Tibial artery (tissue), 4 donors: ENCODE measurements around the gene PHACTR1.

Experiments used
- DNase-seq, 2 donors: peaks; one replicate each; pipeline ENCODE4 v3.0.0-alpha.2; 2019
- H3K27ac ChIP-seq, 2 donors: fragments of 200-600 bp; sonication (generic) in 1 of 2; 1 replicate in 1 of 2; 2 replicates in 1 of 2; pipeline ENCODE4 v1.5.1; 2018 to 2019; ENCODE audit warnings: mild to moderate bottlenecking in 1 of 2
- H3K27me3 ChIP-seq, 2 donors: fragments of 200-600 bp; sonication (generic) in 1 of 2; one replicate each; pipeline versions ENCODE4 v1.5.1 to v1.6.0; 2016 to 2019
- H3K36me3 ChIP-seq, 3 donors: fragments of 200-600 bp; sonication (generic) in 2 of 3; one replicate each; pipeline ENCODE4 v1.5.1; 2016 to 2019; ENCODE audit warnings: mild to moderate bottlenecking in 2 of 3
- H3K4me1 ChIP-seq, 4 donors: fragments of 200-600 bp; sonication (generic) in 2 of 4; 1 replicate in 3 of 4; 2 replicates in 1 of 4; pipeline ENCODE4 v1.5.1; 2016 to 2019
- H3K4me3 ChIP-seq, 2 donors: fragments of 200-600 bp; sonication (generic) in 1 of 2; 1 replicate in 1 of 2; 2 replicates in 1 of 2; pipeline ENCODE4 v1.5.1; 2018 to 2019; ENCODE audit warnings: mild to moderate bottlenecking in 2 of 2
- H3K9me3 ChIP-seq, 3 donors: fragments of 200-600 bp; sonication (generic) in 1 of 3; one replicate each; pipeline ENCODE4 v1.5.1; 2016 to 2019
- CTCF ChIP-seq, 2 experiments: fragments of 200-600 bp in 1 of 2; fragments of 450-650 bp in 1 of 2; IDR thresholded peaks; one replicate each; pipeline ENCODE4 v1.5.1; 2017 to 2019; ENCODE audit warnings: antibody characterized with exemption in 2 of 2, mild to moderate bottlenecking in 1 of 2, moderate library complexity in 1 of 2
- intact Hi-C: fragments of 100-400 bp; cut with DNase I; formaldehyde crosslinking; loops from one replicate; pipeline ENCODE4 v1.15.0; 2023; ENCODE audit warnings: low total_unique reads

PHACTR1 gene

GRCh38 chr6:12895721-12896120 lies 179.2 kb downstream of the PHACTR1 start:
- intact Hi-C loops, result loop anchor here (10.0 kb wide), 1 partner anchor 1311 kb away; no protein-coding TSS in a partner anchor
- peaks cover 0 to 54% (median 11%) of the 10 kb centered on the region in 4 donors for H3K4me1 ChIP-seq
- H3K4me3 ChIP-seq, result no peak overlapping the region
- TF ChIP-seq CTCF (IDR thresholded peaks at IDR 0.05), result no peak
- H3K27me3 ChIP-seq, result no peaks in the 10 kb centered on the region
- peak overlapping the region; percentile 26 to 55 for H3K27ac ChIP-seq
- peaks cover 0 to 6% (median 0%) of the 10 kb centered on the region in 3 donors for H3K9me3 ChIP-seq
- no peaks in the 10 kb centered on the region for H3K36me3 ChIP-seq
- no peak for DNase-seq

DNA sequence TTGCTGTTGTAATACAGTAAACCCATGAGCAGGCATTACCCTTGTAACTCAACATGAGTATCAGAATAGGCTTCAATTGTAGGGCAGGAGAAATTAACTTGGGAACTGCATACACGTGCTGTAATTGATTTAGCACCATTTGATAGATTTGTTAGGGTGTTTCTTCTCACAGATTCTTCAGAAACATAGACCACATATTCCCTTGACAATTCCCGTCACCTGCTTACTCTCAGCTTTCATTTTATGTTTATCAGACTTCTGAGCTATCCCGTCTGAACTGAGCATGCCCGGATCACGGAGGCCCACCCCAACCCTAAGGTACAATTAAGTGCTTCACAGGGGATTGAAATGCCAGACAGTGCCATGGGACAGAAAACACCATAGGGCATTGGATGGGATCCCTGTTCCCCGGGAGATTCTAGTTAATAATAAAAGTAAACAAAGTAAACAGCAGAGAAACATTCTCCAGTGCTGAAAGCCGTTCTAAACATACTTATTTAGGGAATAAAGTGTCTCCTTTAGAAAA lies 179.7 kb downstream of the PHACTR1 start:
- Histone ChIP-seq H3K4me1 (peaks cover 0 to 59% (median 13%) of the 10 kb centered on the region in 4 donors), H3K9me3 (peaks cover 0 to 6% (median 0%) of the 10 kb centered on the region in 3 donors), H3K27ac (peak overlapping the region; percentile 26 to 55), H3K27me3 (no peaks in the 10 kb centered on the region), H3K36me3 (no peaks in the 10 kb centered on the region), H3K4me3 (no peak overlapping the region)
- intact Hi-C loops, result loop anchor here (10.0 kb wide), 1 partner anchor 1311 kb away; no protein-coding TSS in a partner anchor
- no peak for TF ChIP-seq CTCF (IDR thresholded peaks at IDR 0.05)
- DNase-seq, result no peak

DNA sequence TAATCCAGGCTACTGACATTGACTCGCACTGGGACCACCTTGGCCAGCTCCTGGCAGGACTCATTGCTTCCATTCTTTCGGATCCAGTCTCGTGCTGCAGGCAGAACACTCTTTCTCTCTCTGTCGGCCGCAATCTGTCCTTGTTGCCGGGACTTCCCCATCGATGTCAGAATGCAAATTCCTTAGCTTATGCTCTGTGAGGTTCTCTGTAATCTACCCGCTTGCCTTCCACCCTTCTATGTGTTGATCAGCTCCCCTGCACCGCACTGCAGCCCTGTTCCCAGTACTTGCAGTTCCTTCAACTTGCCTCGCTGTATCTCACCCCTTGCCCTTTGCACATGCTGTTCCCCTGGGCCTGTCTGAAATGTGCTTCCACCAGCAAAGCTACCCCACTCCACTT lies 182.0 kb downstream of the PHACTR1 start:
- no peaks in the 10 kb centered on the region for H3K9me3 ChIP-seq
- no peak for DNase-seq
- TF ChIP-seq CTCF (IDR thresholded peaks at IDR 0.05), result no peak

GRCh38 chr6:12899046-12899833 lies 182.7 kb downstream of the PHACTR1 start:
- Histone ChIP-seq H3K9me3 (no peaks in the 10 kb centered on the region), H3K4me1 (peaks cover 0 to 78% (median 31%) of the 10 kb centered on the region in 4 donors), H3K4me3 (no peak overlapping the region), H3K27ac (peak overlapping the region; percentile 84 to 89), H3K36me3 (no peaks in the 10 kb centered on the region), H3K27me3 (no peaks in the 10 kb centered on the region)
- TF ChIP-seq CTCF (IDR thresholded peaks at IDR 0.05), result peak in 1 of 2 experiments; percentile 32
- intact Hi-C loops, result loop anchor here (10.0 kb wide), 1 partner anchor 1314 kb away; no protein-coding TSS in a partner anchor
- DNase-seq, result no peak

More for the DNA sequence above, 182.0 kb downstream of the PHACTR1 start:
- H3K27me3 ChIP-seq, result no peaks in the 10 kb centered on the region
- peak overlapping the region; percentile 84 to 89 for H3K27ac ChIP-seq
- intact Hi-C loops, result loop anchor here (10.0 kb wide), 1 partner anchor 1314 kb away; no protein-coding TSS in a partner anchor
- H3K36me3 ChIP-seq, result no peaks in the 10 kb centered on the region
- no peak overlapping the region for H3K4me3 ChIP-seq
- H3K4me1 ChIP-seq, result peaks cover 0 to 76% (median 28%) of the 10 kb centered on the region in 4 donors

DNA sequence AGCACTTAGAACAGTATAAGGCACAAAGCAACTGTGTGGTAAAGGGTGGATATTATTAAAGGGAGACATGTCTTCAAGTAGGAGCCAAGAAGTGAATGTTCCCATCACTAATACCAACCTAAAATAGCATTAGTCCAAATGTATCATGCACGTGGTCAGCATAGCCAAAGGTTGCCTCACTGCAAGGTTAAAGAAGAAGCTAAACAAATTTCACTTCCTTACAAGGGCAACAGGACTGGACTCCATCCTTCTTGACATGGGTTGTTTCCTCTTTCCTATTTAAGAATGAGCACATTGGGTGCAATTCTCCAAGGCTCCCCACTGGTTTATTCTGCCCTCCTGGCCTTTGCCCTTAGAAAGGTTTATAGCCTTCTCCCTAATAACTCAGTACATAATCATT lies 186.7 kb downstream of the PHACTR1 start:
- intact Hi-C loops, result no loop called here
- Histone ChIP-seq H3K36me3 (no peaks in the 10 kb centered on the region), H3K9me3 (no peaks in the 10 kb centered on the region), H3K4me1 (peaks cover 0 to 77% (median 26%) of the 10 kb centered on the region in 4 donors), H3K4me3 (peak overlapping the region; percentile 3 to 20), H3K27ac (peak overlapping the region; percentile 84 to 89), H3K27me3 (no peaks in the 10 kb centered on the region)
- no peak for TF ChIP-seq CTCF (IDR thresholded peaks at IDR 0.05)
- peak; percentile 49 to 77 for DNase-seq
